CD14-positive monocyte (primary cell): ENCODE measurements around the gene CDK16. TPM values are rescaled to one million over a fixed set of nuclear protein-coding genes. Genes with fewer than 3 reads are reported as not detected.

ENCODE experiments used
- DNase-seq, 3 donors: peaks; one replicate each; pipeline ENCODE4 v3.0.0-alpha.2; 2011 to 2022
- H2AFZ ChIP-seq: 2 replicates; pipeline ENCODE4 v1.6.0; 2012; ENCODE audit warnings: mild to moderate bottlenecking, low read depth, low read length, inconsistent platforms; ENCODE audit not compliant: insufficient read depth, poor library complexity, severe bottlenecking
- H3K27ac ChIP-seq, 2 donors: 1 replicate in 1 of 2; 2 replicates in 1 of 2; pipeline ENCODE4 v1.5.1; 2012 to 2013; ENCODE audit warnings: low read length in 2 of 2, control low read depth in 1 of 2, inconsistent platforms in 1 of 2, low read depth in 1 of 2, mild to moderate bottlenecking in 1 of 2
- H3K27me3 ChIP-seq, 2 donors: one replicate each; pipeline versions ENCODE4 v1.6.0 to v1.6.1; 2011 to 2013; ENCODE audit warnings: low read length in 2 of 2; ENCODE audit not compliant: control insufficient read depth in 2 of 2, insufficient read depth in 2 of 2
- H3K36me3 ChIP-seq, 2 donors: replicated peaks in 1 of 2; 1 replicate in 1 of 2; 2 replicates in 1 of 2; pipeline versions ENCODE4 v1.5.1 to v1.6.1; 2012 to 2013; ENCODE audit warnings: low read length in 2 of 2, control low read depth in 1 of 2, inconsistent platforms in 1 of 2, mild to moderate bottlenecking in 1 of 2; ENCODE audit not compliant: insufficient read depth in 2 of 2, control insufficient read depth in 1 of 2
- H3K4me1 ChIP-seq, 2 donors: 1 replicate in 1 of 2; 2 replicates in 1 of 2; pipeline versions ENCODE4 v1.5.1 to v1.6.1; 2012 to 2013; ENCODE audit warnings: low read length in 2 of 2, control low read depth in 1 of 2, inconsistent platforms in 1 of 2, mild to moderate bottlenecking in 1 of 2, moderate library complexity in 1 of 2; ENCODE audit not compliant: insufficient read depth in 2 of 2, control insufficient read depth in 1 of 2
- H3K4me2 ChIP-seq: replicated peaks from 2 replicates; pipeline ENCODE3; 2012; ENCODE audit warnings: low read length, moderate library complexity, mild to moderate bottlenecking; ENCODE audit not compliant: poor library complexity, severe bottlenecking; ENCODE audit errors: extremely low read depth
- H3K4me3 ChIP-seq, 3 experiments: fragments of 200-600 bp in 1 of 3; sonication (generic) in 1 of 3; replicated peaks in 1 of 3; 1 replicate in 2 of 3; 2 replicates in 1 of 3; pipeline ENCODE4 v1.5.1; 2011 to 2013; ENCODE audit warnings: low read length in 3 of 3, mild to moderate bottlenecking in 3 of 3, control low read depth in 2 of 3, low read depth in 2 of 3, inconsistent platforms in 1 of 3, moderate library complexity in 1 of 3
- H3K79me2 ChIP-seq: 2 replicates; pipeline ENCODE4 v1.6.0; 2012; ENCODE audit warnings: mild to moderate bottlenecking, control low read depth, inconsistent platforms, low read length, moderate library complexity; ENCODE audit not compliant: insufficient read depth
- H3K9ac ChIP-seq: 2 replicates; pipeline ENCODE4 v1.6.0; 2017; ENCODE audit warnings: low read length, mild to moderate bottlenecking; ENCODE audit not compliant: insufficient read depth, poor library complexity, severe bottlenecking
- H3K9me3 ChIP-seq, 2 donors: replicated peaks in 1 of 2; 1 replicate in 1 of 2; 2 replicates in 1 of 2; pipeline versions ENCODE4 v1.5.1 to v1.6.1; 2012 to 2013; ENCODE audit warnings: low read length in 2 of 2, control low read depth in 1 of 2; ENCODE audit not compliant: control insufficient read depth in 1 of 2, insufficient read depth in 1 of 2
- H4K20me1 ChIP-seq: 2 replicates; pipeline ENCODE4 v1.6.0; 2012; ENCODE audit warnings: mild to moderate bottlenecking, low read length, control low read depth, moderate library complexity; ENCODE audit not compliant: insufficient read depth
- H3K27ac Mint-ChIP-seq, 7 donors: one replicate each; pipeline ENCODE4 v1.8.0; 2020; ENCODE audit warnings: mild to moderate bottlenecking in 7 of 7, mixed read lengths in 7 of 7, moderate library complexity in 6 of 7, inconsistent platforms in 2 of 7
- H3K27me3 Mint-ChIP-seq, 3 donors: one replicate each; pipeline ENCODE4 v1.8.0; 2021 to 2022; ENCODE audit warnings: low read depth in 3 of 3, mild to moderate bottlenecking in 3 of 3, mixed read lengths in 3 of 3, moderate library complexity in 3 of 3, inconsistent platforms in 1 of 3
- H3K36me3 Mint-ChIP-seq, 2 donors: one replicate each; pipeline ENCODE4 v1.8.0; 2020; ENCODE audit warnings: mixed read lengths in 2 of 2, inconsistent platforms in 1 of 2, mild to moderate bottlenecking in 1 of 2
- H3K4me1 Mint-ChIP-seq: one replicate; pipeline ENCODE4 v1.8.0; 2020; ENCODE audit warnings: mild to moderate bottlenecking, mixed read lengths
- H3K4me3 Mint-ChIP-seq, 2 donors: one replicate each; pipeline ENCODE4 v1.8.0; 2020; ENCODE audit warnings: mild to moderate bottlenecking in 2 of 2, mixed read lengths in 2 of 2, moderate library complexity in 1 of 2
- H3K9me3 Mint-ChIP-seq, 7 donors: one replicate each; pipeline ENCODE4 v1.8.0; 2020 to 2022; ENCODE audit warnings: mixed read lengths in 7 of 7, mild to moderate bottlenecking in 6 of 7, moderate library complexity in 6 of 7, inconsistent platforms in 2 of 7
- CTCF ChIP-seq: fragments of 200-600 bp; IDR thresholded peaks from one replicate; pipeline ENCODE4 v1.8.0; 2022; ENCODE audit warnings: antibody characterized with exemption, mild to moderate bottlenecking
- WGBS: methylation state at CpG from one replicate; pipeline ENCODE4 v1.1.5; 2013; ENCODE audit warnings: missing lambda C conversion rate; ENCODE audit not compliant: insufficient coverage; 5-methylcytosine and 5-hydroxymethylcytosine counted together
- intact Hi-C, 2 donors: fragments of 100-400 bp; cut with micrococcal nuclease; formaldehyde crosslinking; loops; one replicate each; pipeline versions ENCODE4 v1.15.0 to v1.15.1; 2023
- polyA plus RNA-seq, 3 donors: library from polyadenylated mRNA; depleted of rRNA in 1 of 3; unstranded in 2 of 3; stranded (reverse) in 1 of 3; fragments of 300-500 nt in 2 of 3; fragments of >200 nt in 1 of 3; fragmentation: Illumina TruSeq in 2 of 3; gene quantifications; 1 replicate in 2 of 3; 2 replicates in 1 of 3; pipeline ENCODE4 v1.2.3, GENCODE V29; 2012 to 2021

The CDK16 gene
- polyA plus RNA-seq, 3 donors: 7.3 to 97.4 (median 14.1) TPM

GRCh38 chrX:47210661-47211425, 7.6 kb upstream of the CDK16 start:
- no peak overlapping the region for H2AFZ ChIP-seq
- no peaks in the 10 kb centered on the region for H3K9me3 ChIP-seq
- Mint-ChIP-seq H3K9me3 (peaks cover 0 to 6% (median 0%) of the 10 kb centered on the region in 7 donors), H3K4me1 (no peaks in the 10 kb centered on the region), H3K4me3 (no peak overlapping the region), H3K36me3 (peaks cover 84 to 99% of the 10 kb centered on the region in 2 donors), H3K27ac (peak overlapping the region in 2 of 7 donors; percentile 21 to 32), H3K27me3 (peaks cover 0 to 16% (median 0%) of the 10 kb centered on the region in 3 donors)
- H3K4me3 ChIP-seq: no peak overlapping the region
- H3K4me2 ChIP-seq: no peak overlapping the region
- H4K20me1 ChIP-seq: peaks cover 63% of the 10 kb centered on the region
- no peak overlapping the region for H3K9ac ChIP-seq
- WGBS: 100% methylated on average over 1 of the region's 15 CpGs
- no peak for TF ChIP-seq CTCF
- peaks cover 3% of the 10 kb centered on the region for H3K79me2 ChIP-seq
- no peak for DNase-seq
- peaks cover 88 to 100% of the 10 kb centered on the region in 2 donors for H3K36me3 ChIP-seq
- H3K27me3 ChIP-seq: no peaks in the 10 kb centered on the region
- intact Hi-C loops: no loop called here
- H3K27ac ChIP-seq: no peak overlapping the region
- no peaks in the 10 kb centered on the region for H3K4me1 ChIP-seq

GRCh38 chrX:47212381-47213293, 5.8 kb upstream of the CDK16 start:
- H3K4me1 Mint-ChIP-seq: peaks cover 16% of the 10 kb centered on the region
- Histone ChIP-seq H3K9me3 (no peaks in the 10 kb centered on the region), H3K4me2 (no peak overlapping the region), H3K9ac (no peak overlapping the region), H3K27ac (no peak overlapping the region), H3K4me3 (no peak overlapping the region), H2AFZ (no peak overlapping the region), H3K36me3 (peaks cover 75 to 92% of the 10 kb centered on the region in 2 donors), H3K27me3 (no peaks in the 10 kb centered on the region), H3K79me2 (peaks cover 3% of the 10 kb centered on the region), H4K20me1 (peaks cover 65% of the 10 kb centered on the region), H3K4me1 (peaks cover 10 to 13% of the 10 kb centered on the region in 2 donors)
- intact Hi-C loops: no loop called here
- peaks cover 0 to 16% (median 0%) of the 10 kb centered on the region in 3 donors for H3K27me3 Mint-ChIP-seq
- H3K9me3 Mint-ChIP-seq: peaks cover 0 to 8% (median 0%) of the 10 kb centered on the region in 7 donors
- no peak for DNase-seq
- WGBS: no CpG with 5 or more reads among the region's 12 CpGs
- H3K27ac Mint-ChIP-seq: peak overlapping the region in 2 of 7 donors; percentile 30 to 54
- TF ChIP-seq CTCF: no peak
- peaks cover 76 to 93% of the 10 kb centered on the region in 2 donors for H3K36me3 Mint-ChIP-seq
- no peak overlapping the region for H3K4me3 Mint-ChIP-seq
